Left ventricle myocardium inferior (tissue), 1 donor: ENCODE results near the gene FMN1. TPM values are rescaled to one million over a fixed set of nuclear protein-coding genes. Genes with fewer than 3 reads are reported as not detected.
A peak's percentile ranks its signal among the peaks of the same experiment; 100 is the strongest.

Experiments
- DNase-seq: peaks from one replicate; pipeline ENCODE4 v3.0.0-alpha.2; 2020
- H3K27ac ChIP-seq: fragments of 200-600 bp; replicated peaks from 2 replicates; pipeline ENCODE4 v1.8.0; 2021
- H3K27me3 ChIP-seq: fragments of 200-600 bp; 2 replicates; pipeline ENCODE4 v1.8.0; 2021; ENCODE audit warnings: low read depth
- H3K36me3 ChIP-seq: fragments of 200-600 bp; 2 replicates; pipeline ENCODE4 v1.8.0; 2021
- H3K4me1 ChIP-seq: fragments of 200-600 bp; 2 replicates; pipeline ENCODE4 v1.8.0; 2021
- H3K4me3 ChIP-seq: fragments of 200-600 bp; 2 replicates; pipeline ENCODE4 v1.8.0; 2021; ENCODE audit warnings: mild to moderate bottlenecking, moderate library complexity
- H3K9me3 ChIP-seq: fragments of 200-600 bp; replicated peaks from 2 replicates; pipeline ENCODE4 v1.8.0; 2021
- CTCF ChIP-seq: fragments of 200-600 bp; IDR thresholded peaks from 2 replicates; pipeline ENCODE4 v1.8.0; 2021; ENCODE audit warnings: antibody characterized with exemption, mild to moderate bottlenecking, borderline replicate concordance
- intact Hi-C: fragments of 100-400 bp; cut with micrococcal nuclease; formaldehyde crosslinking; loops from one replicate; pipeline ENCODE4 v1.11.0; 2022
- total RNA-seq: library from RNA; stranded (reverse); fragmentation: NEBNext Ultra II Directional; extraction: Animal tissue kit (Norgen Biotek cat#: 25700); gene quantifications from one replicate; pipeline ENCODE4 v1.2.1, GENCODE V29; 2021
- donor health status: DM: no; HTN: yes; CAD: no; lungs with severe emphysema.

Gene FMN1
- total RNA-seq, 1 donor from 2014 or later, result 4.5 TPM

GRCh38 chr15:32861174-32861573, 333.3 kb downstream of the FMN1 start:
- DNase-seq, result no peak
- intact Hi-C loops, result no loop called here
- H3K4me3 ChIP-seq, result no peak overlapping the region
- no peaks in the 10 kb centered on the region for H3K27me3 ChIP-seq
- peak overlapping the region; percentile 19 for H3K27ac ChIP-seq
- no peaks in the 10 kb centered on the region for H3K4me1 ChIP-seq
- H3K9me3 ChIP-seq, result no peaks in the 10 kb centered on the region
- no peak for TF ChIP-seq CTCF
- no peaks in the 10 kb centered on the region for H3K36me3 ChIP-seq

- Histone ChIP-seq H3K27me3 (no peaks in the 10 kb centered on the region), H3K36me3 (no peaks in the 10 kb centered on the region), H3K4me1 (no peaks in the 10 kb centered on the region), H3K9me3 (no peaks in the 10 kb centered on the region), H3K4me3 (no peak overlapping the region), H3K27ac (no peak overlapping the region)
- TF ChIP-seq CTCF, result no peak
- DNase-seq, result no peak
- intact Hi-C loops, result no loop called here
Observed at GRCh38 chr15:32859996-32860395, 334.5 kb downstream of the FMN1 start.

- Histone ChIP-seq H3K36me3 (no peaks in the 10 kb centered on the region), H3K4me3 (no peak overlapping the region), H3K4me1 (no peaks in the 10 kb centered on the region), H3K27ac (no peak overlapping the region), H3K9me3 (no peaks in the 10 kb centered on the region), H3K27me3 (no peaks in the 10 kb centered on the region)
- no peak for TF ChIP-seq CTCF
- DNase-seq, result no peak
- intact Hi-C loops, result no loop called here
Observed at GRCh38 chr15:32859251-32859650, 335.3 kb downstream of the FMN1 start.

- H3K4me1 ChIP-seq, result no peaks in the 10 kb centered on the region
Observed at GRCh38 chr15:32857732-32858131, 336.8 kb downstream of the FMN1 start.

GRCh38 chr15:32856753-32857152, 337.8 kb downstream of the FMN1 start:
- TF ChIP-seq CTCF, result no peak
- Histone ChIP-seq H3K27me3 (no peaks in the 10 kb centered on the region), H3K36me3 (no peaks in the 10 kb centered on the region), H3K9me3 (no peaks in the 10 kb centered on the region), H3K4me3 (no peak overlapping the region), H3K4me1 (no peaks in the 10 kb centered on the region), H3K27ac (no peak overlapping the region)
- intact Hi-C loops, result no loop called here
- no peak for DNase-seq

More at GRCh38 chr15:32857732-32858131, 336.8 kb downstream of the FMN1 start:
- Histone ChIP-seq H3K4me3 (no peak overlapping the region), H3K27ac (no peak overlapping the region), H3K27me3 (no peaks in the 10 kb centered on the region), H3K36me3 (no peaks in the 10 kb centered on the region), H3K9me3 (no peaks in the 10 kb centered on the region)
- DNase-seq, result no peak
- no peak for TF ChIP-seq CTCF
- intact Hi-C loops, result no loop called here

GRCh38 chr15:32855942-32856341, 338.6 kb downstream of the FMN1 start:
- Histone ChIP-seq H3K27ac (no peak overlapping the region), H3K27me3 (no peaks in the 10 kb centered on the region), H3K36me3 (no peaks in the 10 kb centered on the region), H3K4me3 (no peak overlapping the region), H3K9me3 (no peaks in the 10 kb centered on the region), H3K4me1 (no peaks in the 10 kb centered on the region)
- no peak for TF ChIP-seq CTCF
- intact Hi-C loops, result no loop called here
- DNase-seq, result no peak
